Stimulated activated CD8-positive, alpha-beta memory T cell treated with anti-CD3 and anti-CD28 coated beads, Interleukin-2, amount 100 ng/mL, for 48 hours (primary cell): Measurements from ENCODE around the gene CCDC34.

Experiments
- DNase-seq, 2 donors: peaks; one replicate each; pipeline ENCODE4 v3.0.0-alpha.2; 2020; ENCODE audit warnings: low read depth in 2 of 2

Gene CCDC34

GRCh38 chr11:27392278-27393114 lies 29.5 kb upstream of the CCDC34 start:
- no peak for DNase-seq

- DNase-seq = no peak
Measured at GRCh38 chr11:27391331-27392015, 28.5 kb upstream of the CCDC34 start.

GRCh38 chr11:27390318-27391295 lies 27.6 kb upstream of the CCDC34 start:
- DNase-seq = no peak

GRCh38 chr11:27388869-27389268 lies 25.9 kb upstream of the CCDC34 start:
- no peak for DNase-seq

- no peak for DNase-seq
Measured at GRCh38 chr11:27388001-27388400, 25.0 kb upstream of the CCDC34 start.

- DNase-seq = no peak
Measured at GRCh38 chr11:27387362-27387761, 24.3 kb upstream of the CCDC34 start.

GRCh38 chr11:27386181-27386845 lies 23.3 kb upstream of the CCDC34 start:
- DNase-seq = no peak

- DNase-seq = no peak
Measured at GRCh38 chr11:27385245-27385644, 22.2 kb upstream of the CCDC34 start.

- DNase-seq = no peak
Measured at GRCh38 chr11:27384227-27384626, 21.2 kb upstream of the CCDC34 start.

GRCh38 chr11:27383645-27384044 lies 20.6 kb upstream of the CCDC34 start:
- no peak for DNase-seq

GRCh38 chr11:27381238-27381666 lies 18.2 kb upstream of the CCDC34 start:
- no peak for DNase-seq

- no peak for DNase-seq
Measured at GRCh38 chr11:27380771-27381170, 17.8 kb upstream of the CCDC34 start.

- no peak for DNase-seq
Measured at GRCh38 chr11:27379449-27379848, 16.4 kb upstream of the CCDC34 start.

GRCh38 chr11:27375370-27375769 lies 12.4 kb upstream of the CCDC34 start:
- no peak for DNase-seq

GRCh38 chr11:27373856-27374602 lies 11.0 kb upstream of the CCDC34 start:
- DNase-seq = no peak

- no peak for DNase-seq
Measured at GRCh38 chr11:27373392-27373791, 10.4 kb upstream of the CCDC34 start.

GRCh38 chr11:27372164-27372563 lies 9.1 kb upstream of the CCDC34 start:
- no peak for DNase-seq

- no peak for DNase-seq
Measured at GRCh38 chr11:27371489-27371888, 8.5 kb upstream of the CCDC34 start.

GRCh38 chr11:27370374-27370773 lies 7.4 kb upstream of the CCDC34 start:
- DNase-seq = no peak

GRCh38 chr11:27367881-27368280 lies 4.9 kb upstream of the CCDC34 start:
- DNase-seq = no peak
